Prostate gland (tissue), 2 donors: Measurements from ENCODE around the gene BBIP1. TPM values are rescaled to one million over a fixed set of nuclear protein-coding genes. Genes with fewer than 3 reads are reported as not detected.

Experiments used
- DNase-seq: peaks from one replicate; pipeline ENCODE4 v3.0.0-alpha.2; 2019; ENCODE audit warnings: low spot score
- H3K27ac ChIP-seq, 2 donors: fragments of 200-600 bp; sonication (generic); 2 replicates each; pipeline ENCODE4 v1.5.1; 2017 to 2019
- H3K27me3 ChIP-seq: fragments of 200-600 bp; sonication (generic); replicated peaks from 2 replicates; pipeline ENCODE4 v1.5.1; 2019; ENCODE audit not compliant: insufficient read depth
- H3K36me3 ChIP-seq, 2 donors: fragments of 200-600 bp; sonication (generic); 1 replicate in 1 of 2; 2 replicates in 1 of 2; pipeline versions ENCODE4 v1.5.1 to v1.8.1; 2017 to 2019
- H3K4me1 ChIP-seq: fragments of 200-600 bp; sonication (generic); replicated peaks from 2 replicates; pipeline ENCODE4 v1.5.1; 2019
- H3K4me3 ChIP-seq, 2 donors: fragments of 200-600 bp; sonication (generic); 2 replicates each; pipeline ENCODE4 v1.5.1; 2017 to 2019
- H3K9me3 ChIP-seq: fragments of 200-600 bp; sonication (generic); 2 replicates; pipeline ENCODE4 v1.5.1; 2017
- POLR2A ChIP-seq: fragments of 450-650 bp; IDR thresholded peaks from one replicate; pipeline ENCODE4 v1.6.1; 2016; ENCODE audit warnings: antibody characterized with exemption, mild to moderate bottlenecking
- POLR2AphosphoS5 ChIP-seq: sonication (generic); formaldehyde crosslinking; IDR thresholded peaks from one replicate; pipeline ENCODE4 v1.6.1; 2017; ENCODE audit warnings: antibody characterized with exemption
- WGBS: methylation state at CpG from one replicate; pipeline ENCODE4 v1.1.5; 2018; 5-methylcytosine and 5-hydroxymethylcytosine counted together
- intact Hi-C: fragments of 100-400 bp; cut with DNase I; formaldehyde crosslinking; loops from one replicate; pipeline ENCODE4 v1.14.2; 2022
- total RNA-seq, 2 donors: library from RNA; depleted of rRNA; stranded (reverse); fragments of >200 nt; gene quantifications; one replicate each; pipeline ENCODE4 v1.1.0, GENCODE V29; 2016
- TF ChIP-seq, protein P1 (sequence below), 4 experiments: fragments of 200-600 bp in 2 of 4; fragments of 450-650 bp in 2 of 4; sonication (generic) in 2 of 4; IDR thresholded peaks; 1 replicate in 3 of 4; 2 replicates in 1 of 4; pipeline ENCODE4 v1.5.1; 2016 to 2019; ENCODE audit warnings: antibody characterized with exemption in 4 of 4, mild to moderate bottlenecking in 2 of 4, moderate library complexity in 2 of 4

The BBIP1 gene, protein sequence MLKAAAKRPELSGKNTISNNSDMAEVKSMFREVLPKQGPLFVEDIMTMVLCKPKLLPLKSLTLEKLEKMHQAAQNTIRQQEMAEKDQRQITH
- 10 to 100 TPM; 18.8 to 20.9 TPM for total RNA-seq

DNA sequence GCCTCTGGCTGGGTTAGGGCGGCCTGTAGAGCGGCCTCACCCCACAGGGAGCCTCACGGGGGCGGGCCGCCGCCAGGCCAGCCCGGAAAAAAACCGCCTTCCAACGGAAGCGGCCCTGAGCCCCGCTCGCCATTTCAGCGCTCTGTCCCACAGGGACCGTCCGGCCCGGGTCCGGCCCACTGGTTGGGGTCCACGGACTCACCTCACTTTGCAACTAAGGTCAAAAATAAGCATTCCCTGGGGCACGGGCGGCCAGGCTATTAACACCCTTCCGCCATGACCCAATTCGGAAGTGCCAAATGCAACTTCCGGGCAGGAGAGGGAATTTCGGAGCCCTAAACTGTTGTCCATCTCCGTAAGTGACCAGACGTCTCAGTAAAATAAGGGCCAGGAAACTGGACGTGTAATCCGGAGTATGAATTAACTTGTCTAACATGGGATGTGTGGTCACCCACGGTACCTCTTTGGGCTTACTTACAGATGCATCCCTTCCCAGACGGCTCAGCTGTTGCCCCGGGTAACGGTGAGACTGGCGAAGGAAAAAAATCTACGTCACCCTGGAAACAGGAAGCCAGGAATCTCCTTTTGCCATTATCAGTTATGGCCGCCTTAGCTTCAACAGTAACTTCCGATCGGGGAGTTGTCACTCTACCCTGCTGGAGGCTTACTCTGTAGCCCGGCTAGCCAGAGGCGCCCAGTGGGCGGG, at the start of gene BBIP1:
BBIP1 (minus strand) TSS at position 538 of the 706 bp plus-strand sequence. CDS start 1,023 bp downstream, outside the sequence.
- Histone ChIP-seq H3K27ac (peak within 1 kb of the TSS; percentile 97 to 99), H3K9me3 (no peaks in the 10 kb centered on the region), H3K36me3 (no peaks in the 10 kb centered on the region), H3K4me1 (peaks cover 6% of the 10 kb centered on the region), H3K4me3 (peak within 1 kb of the TSS; percentile 76 to 80), H3K27me3 (no peaks in the 10 kb centered on the region)
- DNase-seq, result no peak
- intact Hi-C loops, result loop anchor here (10.0 kb wide), 1 partner anchor 614 kb away; the partner anchor contains the start of gene SMNDC1
- WGBS, result under 1% methylated on average over 40 of the region's 40 CpGs
- peak; percentile 48 for TF ChIP-seq POLR2A
- peak; percentile 94 for TF ChIP-seq POLR2AphosphoS5
- TF ChIP-seq, protein P1, sequence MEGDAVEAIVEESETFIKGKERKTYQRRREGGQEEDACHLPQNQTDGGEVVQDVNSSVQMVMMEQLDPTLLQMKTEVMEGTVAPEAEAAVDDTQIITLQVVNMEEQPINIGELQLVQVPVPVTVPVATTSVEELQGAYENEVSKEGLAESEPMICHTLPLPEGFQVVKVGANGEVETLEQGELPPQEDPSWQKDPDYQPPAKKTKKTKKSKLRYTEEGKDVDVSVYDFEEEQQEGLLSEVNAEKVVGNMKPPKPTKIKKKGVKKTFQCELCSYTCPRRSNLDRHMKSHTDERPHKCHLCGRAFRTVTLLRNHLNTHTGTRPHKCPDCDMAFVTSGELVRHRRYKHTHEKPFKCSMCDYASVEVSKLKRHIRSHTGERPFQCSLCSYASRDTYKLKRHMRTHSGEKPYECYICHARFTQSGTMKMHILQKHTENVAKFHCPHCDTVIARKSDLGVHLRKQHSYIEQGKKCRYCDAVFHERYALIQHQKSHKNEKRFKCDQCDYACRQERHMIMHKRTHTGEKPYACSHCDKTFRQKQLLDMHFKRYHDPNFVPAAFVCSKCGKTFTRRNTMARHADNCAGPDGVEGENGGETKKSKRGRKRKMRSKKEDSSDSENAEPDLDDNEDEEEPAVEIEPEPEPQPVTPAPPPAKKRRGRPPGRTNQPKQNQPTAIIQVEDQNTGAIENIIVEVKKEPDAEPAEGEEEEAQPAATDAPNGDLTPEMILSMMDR (IDR thresholded peaks at IDR 0.05), result peak in 1 of 4 experiments; percentile 51

DNA sequence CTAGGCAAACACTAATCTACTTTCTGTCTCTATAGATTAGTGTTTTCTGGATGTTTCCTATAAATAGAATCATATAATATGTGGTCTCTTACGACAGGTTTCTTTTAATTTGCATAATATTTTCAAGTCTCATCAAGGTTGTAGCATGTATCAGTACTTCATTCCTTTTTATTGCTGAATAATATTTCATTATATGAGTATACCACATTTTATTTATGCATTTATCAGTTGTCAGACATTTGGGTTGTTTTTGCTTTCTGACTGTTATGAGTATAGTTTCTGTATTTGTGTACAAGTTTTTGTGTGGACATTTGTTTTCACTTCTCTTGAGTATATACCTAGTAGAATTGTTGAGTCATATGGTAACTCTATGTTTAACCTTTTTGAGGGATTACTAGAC, 48.7 kb upstream of the BBIP1 start:
- Histone ChIP-seq H3K27ac (no peak overlapping the region), H3K4me3 (no peak overlapping the region), H3K36me3 (no peaks in the 10 kb centered on the region), H3K27me3 (no peaks in the 10 kb centered on the region), H3K9me3 (no peaks in the 10 kb centered on the region), H3K4me1 (no peaks in the 10 kb centered on the region)
- no peak for DNase-seq
- TF ChIP-seq POLR2AphosphoS5 (no peak), POLR2A (no peak)
- TF ChIP-seq, protein P1 (IDR thresholded peaks at IDR 0.05), result no peak
- intact Hi-C loops, result no loop called here
- 0% methylated on average over 1 of the region's 1 CpG for WGBS

DNA sequence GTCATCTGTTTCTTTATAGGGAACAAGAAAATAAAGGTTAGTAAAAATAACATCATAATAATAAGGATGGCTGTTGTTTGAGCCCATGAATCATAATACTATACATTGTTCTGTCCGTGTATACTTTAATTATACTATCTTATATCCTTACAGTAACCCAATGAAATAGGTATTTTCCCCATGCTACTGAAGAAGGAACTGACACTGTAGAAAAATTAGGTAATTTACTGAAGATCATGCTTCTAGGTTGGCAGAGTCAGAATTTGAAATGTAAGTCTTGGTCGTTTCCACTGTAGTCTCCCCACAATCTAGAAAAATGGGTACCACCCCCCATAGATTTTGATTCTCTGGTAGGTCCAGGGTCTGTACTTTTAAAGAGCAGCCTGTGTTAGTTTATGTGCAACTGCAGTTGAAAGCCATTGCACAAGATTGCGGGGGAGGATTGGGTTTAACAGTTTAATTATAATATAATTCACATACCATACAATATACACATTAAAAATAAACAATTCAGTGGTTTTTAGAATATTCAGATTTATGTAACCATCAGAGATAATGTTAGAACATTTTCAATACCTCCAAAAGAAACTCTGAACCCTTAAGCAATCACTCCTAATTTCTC, 48.1 kb upstream of the BBIP1 start:
- H3K27me3 ChIP-seq, result no peaks in the 10 kb centered on the region
- H3K4me3 ChIP-seq, result no peak overlapping the region
- H3K4me1 ChIP-seq, result no peaks in the 10 kb centered on the region
- H3K27ac ChIP-seq, result no peak overlapping the region
- no peaks in the 10 kb centered on the region for H3K9me3 ChIP-seq
- TF ChIP-seq POLR2AphosphoS5 (no peak), POLR2A (no peak)
- TF ChIP-seq, protein P1 (IDR thresholded peaks at IDR 0.05), result no peak
- intact Hi-C loops, result no loop called here
- 70% methylated on average over 3 of the region's 3 CpGs for WGBS
- H3K36me3 ChIP-seq, result no peaks in the 10 kb centered on the region
- no peak for DNase-seq

DNA sequence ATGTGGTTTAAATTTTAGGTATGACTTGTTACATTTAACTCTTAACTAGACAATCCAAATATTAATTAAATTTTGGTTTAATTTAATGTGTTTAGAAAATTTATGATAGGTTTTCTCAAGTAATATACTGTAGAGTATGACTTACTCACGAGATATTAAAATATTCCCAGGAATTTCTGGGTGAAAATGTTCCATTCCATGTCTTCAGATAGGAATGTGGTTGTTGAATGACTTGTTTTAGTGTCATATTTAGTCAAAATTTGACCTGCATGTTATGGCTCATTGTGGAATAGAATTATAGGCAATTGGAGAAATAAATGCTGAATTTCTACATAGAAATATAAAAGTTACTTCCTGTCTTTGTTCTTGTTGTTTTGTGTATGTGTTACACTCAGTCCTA, 47.2 kb upstream of the BBIP1 start:
- H3K36me3 ChIP-seq, result no peaks in the 10 kb centered on the region
- H3K9me3 ChIP-seq, result no peaks in the 10 kb centered on the region
- WGBS, result 85% methylated on average over 1 of the region's 1 CpG
- intact Hi-C loops, result no loop called here
- H3K4me1 ChIP-seq, result no peaks in the 10 kb centered on the region
- TF ChIP-seq POLR2A (no peak), POLR2AphosphoS5 (no peak)
- TF ChIP-seq, protein P1 (IDR thresholded peaks at IDR 0.05), result no peak
- no peaks in the 10 kb centered on the region for H3K27me3 ChIP-seq
- H3K27ac ChIP-seq, result no peak overlapping the region
- no peak overlapping the region for H3K4me3 ChIP-seq
- no peak for DNase-seq
